Naive thymus-derived CD4-positive, alpha-beta T cell (primary cell): ENCODE data around the gene FAM236A. TPM values are rescaled to one million over a fixed set of nuclear protein-coding genes. Genes with fewer than 3 reads are reported as not detected.
A peak's percentile ranks its signal among the peaks of the same experiment; 100 is the strongest.
"Not testable (repeated sequence)": the region's sequence is repeated elsewhere in the genome, so short reads cannot be mapped to it uniquely, and the experiment has no call there.

Experiments used
- ATAC-seq: fragments of 150-1000 bp; cut with Tn5 transposase; 2 replicates; pipeline ENCODE4 v1.10.0; 2021; ENCODE audit warnings: mild to moderate bottlenecking, moderate library complexity
- CTCF ChIA-PET: fragments of 350-600 bp; sonication (Branson Sonifier 250); formaldehyde crosslinking; loops from one replicate; lab custom pipeline; 2021; ENCODE audit warnings: antibody characterized with exemption; lab: Charles Lee
- POLR2A ChIA-PET: fragments of 350-600 bp; sonication (Branson Sonifier 250); formaldehyde crosslinking; loops from one replicate; lab custom pipeline; 2021; ENCODE audit warnings: antibody characterized with exemption, inconsistent platforms; lab: Charles Lee
- DNase-seq, 9 donors: peaks; one replicate each; pipeline versions ENCODE4 v3.0.0 to v3.0.0-alpha.2; 2020 to 2022; ENCODE audit warnings: mixed read lengths in 1 of 9
- H3K27ac ChIP-seq: one replicate; pipeline ENCODE4 v1.7.0; 2013; ENCODE audit warnings: mild to moderate bottlenecking, low read depth, low read length, moderate library complexity
- H3K27me3 ChIP-seq, 2 donors: one replicate each; pipeline ENCODE4 v1.7.0; 2013; ENCODE audit warnings: low read length in 2 of 2, mild to moderate bottlenecking in 2 of 2, moderate library complexity in 2 of 2; ENCODE audit not compliant: control insufficient read depth in 2 of 2, insufficient read depth in 2 of 2
- H3K36me3 ChIP-seq, 3 experiments: 1 replicate in 2 of 3; 2 replicates in 1 of 3; pipeline ENCODE4 v1.7.0; 2013; ENCODE audit warnings: low read length in 3 of 3, mild to moderate bottlenecking in 3 of 3, moderate library complexity in 1 of 3; ENCODE audit not compliant: insufficient read depth in 3 of 3, control insufficient read depth in 2 of 3
- H3K4me1 ChIP-seq, 2 donors: one replicate each; pipeline ENCODE4 v1.7.0; 2013; ENCODE audit warnings: low read length in 2 of 2, mild to moderate bottlenecking in 2 of 2, moderate library complexity in 1 of 2; ENCODE audit not compliant: control insufficient read depth in 2 of 2, insufficient read depth in 2 of 2
- H3K4me3 ChIP-seq: 2 replicates; pipeline ENCODE4 v1.7.0; 2013; ENCODE audit warnings: mild to moderate bottlenecking, low read length
- H3K9me3 ChIP-seq, 3 experiments: 1 replicate in 2 of 3; 2 replicates in 1 of 3; pipeline ENCODE4 v1.7.0; 2013; ENCODE audit warnings: low read length in 3 of 3; ENCODE audit not compliant: control insufficient read depth in 2 of 3
- H3K27ac Mint-ChIP-seq, 9 donors: one replicate each; pipeline ENCODE4 v1.8.0; 2020 to 2022; ENCODE audit warnings: mixed read lengths in 9 of 9, mild to moderate bottlenecking in 8 of 9, moderate library complexity in 5 of 9, inconsistent platforms in 2 of 9
- H3K27me3 Mint-ChIP-seq, 5 donors: one replicate each; pipeline ENCODE4 v1.8.0; 2021 to 2022; ENCODE audit warnings: mixed read lengths in 5 of 5, mild to moderate bottlenecking in 1 of 5
- H3K36me3 Mint-ChIP-seq, 5 donors: one replicate each; pipeline ENCODE4 v1.8.0; 2020 to 2022; ENCODE audit warnings: mixed read lengths in 5 of 5, mild to moderate bottlenecking in 3 of 5, inconsistent platforms in 1 of 5
- H3K4me1 Mint-ChIP-seq, 7 donors: one replicate each; pipeline ENCODE4 v1.8.0; 2020 to 2022; ENCODE audit warnings: mixed read lengths in 7 of 7, mild to moderate bottlenecking in 3 of 7, inconsistent platforms in 1 of 7
- H3K4me3 Mint-ChIP-seq, 10 donors: one replicate each; pipeline ENCODE4 v1.8.0; 2020 to 2022; ENCODE audit warnings: mild to moderate bottlenecking in 10 of 10, mixed read lengths in 10 of 10, moderate library complexity in 6 of 10, inconsistent platforms in 2 of 10
- H3K9me3 Mint-ChIP-seq, 11 donors: one replicate each; pipeline ENCODE4 v1.8.0; 2020 to 2022; ENCODE audit warnings: mixed read lengths in 11 of 11, mild to moderate bottlenecking in 4 of 11, inconsistent platforms in 1 of 11, moderate library complexity in 1 of 11
- intact Hi-C, 2 donors: fragments of 100-400 bp; cut with micrococcal nuclease; formaldehyde crosslinking; loops; one replicate each; pipeline ENCODE4 v1.15.1; 2023
- polyA plus RNA-seq, 2 donors: library from polyadenylated mRNA; unstranded; fragments of 300-500 nt; fragmentation: Illumina TruSeq; gene quantifications; one replicate each; pipeline ENCODE4 v1.2.3, GENCODE V29; 2021
- total RNA-seq, 6 experiments: library from RNA in 5 of 6; stranded (reverse) in 5 of 6; gene quantifications; 1 replicate in 5 of 6; 2 replicates in 1 of 6; pipeline ENCODE4 v1.2.3 and lab custom pipeline; 2021 to 2026

Gene FAM236A
- total and polyA plus RNA-seq, 7 experiments from 2014 or later = not detected

- H3K27me3 ChIP-seq, H3K4me1 Mint-ChIP-seq, H3K27ac ChIP-seq, H3K9me3 Mint-ChIP-seq, H3K36me3 ChIP-seq, CTCF ChIA-PET, DNase-seq, ATAC-seq, H3K36me3 Mint-ChIP-seq, H3K4me3 ChIP-seq, intact Hi-C loops, POLR2A ChIA-PET, H3K9me3 ChIP-seq, H3K27ac Mint-ChIP-seq, H3K27me3 Mint-ChIP-seq, H3K4me1 ChIP-seq, H3K4me3 Mint-ChIP-seq: not testable (repeated sequence)
These were observed 4.3 kb downstream of the FAM236A start for GRCh38 chrX:72942272-72942671.

GRCh38 chrX:72943035-72943818 is 5.2 kb downstream of the FAM236A start:
- POLR2A ChIA-PET, CTCF ChIA-PET, H3K27me3 Mint-ChIP-seq, H3K4me3 Mint-ChIP-seq, H3K4me3 ChIP-seq, H3K36me3 ChIP-seq, H3K9me3 ChIP-seq, H3K27me3 ChIP-seq, H3K27ac ChIP-seq, H3K36me3 Mint-ChIP-seq, DNase-seq, intact Hi-C loops, H3K27ac Mint-ChIP-seq, H3K4me1 ChIP-seq, H3K4me1 Mint-ChIP-seq, H3K9me3 Mint-ChIP-seq: not testable (repeated sequence)
- peak; percentile 80 for ATAC-seq

- H3K4me1 ChIP-seq, H3K4me1 Mint-ChIP-seq, H3K27me3 Mint-ChIP-seq, DNase-seq, H3K27ac ChIP-seq, H3K4me3 ChIP-seq, POLR2A ChIA-PET, H3K9me3 ChIP-seq, CTCF ChIA-PET, H3K36me3 Mint-ChIP-seq, H3K9me3 Mint-ChIP-seq, H3K27me3 ChIP-seq, H3K27ac Mint-ChIP-seq, H3K4me3 Mint-ChIP-seq, intact Hi-C loops, H3K36me3 ChIP-seq: not testable (repeated sequence)
- peak; percentile 89 for ATAC-seq
These were observed 5.8 kb downstream of the FAM236A start, which contains the start of gene DMRTC1 for GRCh38 chrX:72943819-72944169. DMRTC1 (minus strand) TSS chrX:72943837; CDS start chrX:72875694, 68,143 bp downstream.

- ATAC-seq, POLR2A ChIA-PET, H3K4me1 Mint-ChIP-seq: not testable (repeated sequence)
These were observed 22.0 kb downstream of the FAM236A start for GRCh38 chrX:72959971-72960370.

GRCh38 chrX:72971859-72972258 is 33.9 kb downstream of the FAM236A start:
- POLR2A ChIA-PET, H3K4me3 ChIP-seq, H3K4me1 Mint-ChIP-seq, H3K9me3 ChIP-seq, H3K27me3 ChIP-seq, intact Hi-C loops, ATAC-seq, H3K4me1 ChIP-seq, H3K4me3 Mint-ChIP-seq, CTCF ChIA-PET, H3K27me3 Mint-ChIP-seq, H3K27ac ChIP-seq, H3K36me3 ChIP-seq, H3K27ac Mint-ChIP-seq, H3K36me3 Mint-ChIP-seq, H3K9me3 Mint-ChIP-seq, DNase-seq: not testable (repeated sequence)

More at GRCh38 chrX:72959971-72960370, 22.0 kb downstream of the FAM236A start:
- H3K27me3 Mint-ChIP-seq, intact Hi-C loops, H3K9me3 Mint-ChIP-seq, H3K9me3 ChIP-seq, H3K36me3 Mint-ChIP-seq, H3K27ac ChIP-seq, H3K4me3 ChIP-seq, H3K4me1 ChIP-seq, H3K36me3 ChIP-seq, H3K4me3 Mint-ChIP-seq, H3K27me3 ChIP-seq, H3K27ac Mint-ChIP-seq, DNase-seq, CTCF ChIA-PET: not testable (repeated sequence)

- H3K36me3 Mint-ChIP-seq, H3K4me3 Mint-ChIP-seq, POLR2A ChIA-PET, ATAC-seq, H3K9me3 ChIP-seq, H3K4me1 Mint-ChIP-seq, H3K4me3 ChIP-seq, H3K9me3 Mint-ChIP-seq, DNase-seq, H3K27me3 Mint-ChIP-seq, CTCF ChIA-PET, H3K27me3 ChIP-seq, H3K36me3 ChIP-seq, intact Hi-C loops, H3K4me1 ChIP-seq, H3K27ac ChIP-seq, H3K27ac Mint-ChIP-seq: not testable (repeated sequence)
These were observed 36.9 kb downstream of the FAM236A start for GRCh38 chrX:72974885-72975284.

- CTCF ChIA-PET = not testable (repeated sequence)
These were observed 43.0 kb downstream of the FAM236A start for GRCh38 chrX:72980894-72981469.

More at GRCh38 chrX:72980894-72981469, 43.0 kb downstream of the FAM236A start:
- Mint-ChIP-seq H3K27me3 (peaks cover 0 to 17% (median 12%) of the 10 kb centered on the region in 5 donors), H3K9me3 (peaks cover 2 to 18% (median 6%) of the 10 kb centered on the region in 11 donors)
- H3K4me3 Mint-ChIP-seq, H3K27me3 ChIP-seq, H3K4me1 ChIP-seq, H3K4me1 Mint-ChIP-seq, ATAC-seq, H3K36me3 ChIP-seq, H3K4me3 ChIP-seq, DNase-seq, intact Hi-C loops, H3K36me3 Mint-ChIP-seq, H3K27ac ChIP-seq, H3K9me3 ChIP-seq, H3K27ac Mint-ChIP-seq, POLR2A ChIA-PET: not testable (repeated sequence)
